IMR-90 (cell line): ENCODE measurements around the gene OPA3. TPM values are rescaled to one million over a fixed set of nuclear protein-coding genes. Genes with fewer than 3 reads are reported as not detected.

Source experiments
- ATAC-seq: fragments of 200-7000 bp; cut with Tn5 transposase; 2 replicates; pipeline ENCODE4 v1.9.1; 2020; ENCODE audit warnings: low read depth, mild to moderate bottlenecking, moderate library complexity
- BruUV-seq: library from RNA; stranded (reverse); fragments of 400-500 nt; replicated peaks from 2 replicates; lab custom pipeline; 2021; lab: Mats Ljungman, UMichigan
- CTCF ChIA-PET: fragments of 300-600 bp; formaldehyde crosslinking; extraction: SDS; loops from one replicate; lab custom pipeline; 2021; ENCODE audit warnings: antibody characterized with exemption; lab: Yijun Ruan, JAX
- POLR2A ChIA-PET: fragments of 300-600 bp; sonication (Branson Sonifier 250); formaldehyde crosslinking; loops from one replicate; lab custom pipeline; 2022; ENCODE audit warnings: antibody characterized with exemption; ENCODE audit not compliant: unreplicated experiment; lab: Charles Lee
- DNase-seq: peaks from one replicate; pipeline ENCODE4 v3.0.0; 2013
- H2AFZ ChIP-seq: replicated peaks from 2 replicates; pipeline ENCODE3; 2013; ENCODE audit warnings: low read length, mild to moderate bottlenecking; ENCODE audit not compliant: poor library complexity
- H2AK5ac ChIP-seq: 2 replicates; pipeline ENCODE4 v1.6.1; 2013; ENCODE audit warnings: low read depth, low read length, inconsistent platforms
- H2AK9ac ChIP-seq: replicated peaks from 2 replicates; pipeline ENCODE3; 2013; ENCODE audit warnings: mild to moderate bottlenecking, low read depth, low read length, moderate library complexity; ENCODE audit not compliant: poor library complexity
- H2BK120ac ChIP-seq: 2 replicates; pipeline ENCODE4 v1.6.1; 2013; ENCODE audit warnings: low read depth, low read length, inconsistent platforms
- H2BK15ac ChIP-seq: 3 replicates; pipeline ENCODE4 v1.6.1; 2013; ENCODE audit warnings: low read depth, low read length, inconsistent platforms
- H2BK20ac ChIP-seq: 2 replicates; pipeline ENCODE4 v1.6.1; 2013; ENCODE audit warnings: low read depth, mild to moderate bottlenecking, inconsistent platforms, low read length, moderate library complexity
- H2BK5ac ChIP-seq: 2 replicates; pipeline ENCODE4 v1.6.1; 2013; ENCODE audit warnings: mild to moderate bottlenecking, low read depth, low read length, inconsistent platforms; ENCODE audit not compliant: poor library complexity, severe bottlenecking
- H3K14ac ChIP-seq: replicated peaks from 2 replicates; pipeline ENCODE4 v1.6.1; 2013; ENCODE audit warnings: low read depth, low read length, inconsistent platforms
- H3K18ac ChIP-seq: 2 replicates; pipeline ENCODE4 v1.6.1; 2013; ENCODE audit warnings: low read depth, low read length, control low read depth
- H3K23ac ChIP-seq: 2 replicates; pipeline ENCODE4 v1.6.1; 2013; ENCODE audit warnings: low read depth, low read length, inconsistent platforms
- H3K27ac ChIP-seq: 2 replicates; pipeline ENCODE4 v1.5.1; 2013; ENCODE audit warnings: mild to moderate bottlenecking, control low read depth, low read length; ENCODE audit not compliant: insufficient read depth
- H3K27me3 ChIP-seq: 2 replicates; pipeline ENCODE4 v1.6.1; 2013; ENCODE audit warnings: low read length; ENCODE audit not compliant: control insufficient read depth, insufficient read depth
- H3K36me3 ChIP-seq: 2 replicates; pipeline ENCODE4 v1.6.1; 2013; ENCODE audit warnings: low read length, mixed read lengths; ENCODE audit not compliant: control insufficient read depth, insufficient read depth
- H3K4ac ChIP-seq: 2 replicates; pipeline ENCODE4 v1.6.1; 2013; ENCODE audit warnings: low read depth, low read length, inconsistent platforms
- H3K4me1 ChIP-seq: 2 replicates; pipeline ENCODE4 v1.6.1; 2013; ENCODE audit warnings: low read length, mixed read lengths; ENCODE audit not compliant: control insufficient read depth, insufficient read depth
- H3K4me2 ChIP-seq: 2 replicates; pipeline ENCODE4 v1.6.1; 2013; ENCODE audit warnings: low read depth, mild to moderate bottlenecking, control low read depth, low read length, moderate library complexity
- H3K4me3 ChIP-seq: 2 replicates; pipeline ENCODE4 v1.5.1; 2013; ENCODE audit warnings: low read depth, mild to moderate bottlenecking, control low read depth, low read length, moderate library complexity; ENCODE audit not compliant: insufficient read depth
- H3K56ac ChIP-seq: 2 replicates; pipeline ENCODE4 v1.6.1; 2013; ENCODE audit warnings: low read length, inconsistent platforms; ENCODE audit not compliant: insufficient read depth; ENCODE audit errors: extremely low read depth
- H3K79me1 ChIP-seq, 2 experiments: 2 replicates each; pipeline ENCODE4 v1.6.1; 2013; ENCODE audit warnings: low read length in 2 of 2, inconsistent platforms in 1 of 2, low read depth in 1 of 2
- H3K9ac ChIP-seq: 2 replicates; pipeline ENCODE4 v1.6.1; 2013; ENCODE audit warnings: low read depth, low read length, control low read depth
- H3K9me1 ChIP-seq: 2 replicates; pipeline ENCODE4 v1.6.1; 2013; ENCODE audit warnings: low read length, inconsistent platforms; ENCODE audit not compliant: insufficient read depth
- H3K9me3 ChIP-seq: 2 replicates; pipeline ENCODE4 v1.6.1; 2013; ENCODE audit warnings: low read length; ENCODE audit not compliant: control insufficient read depth, insufficient read depth
- H4K20me1 ChIP-seq: 2 replicates; pipeline ENCODE4 v1.6.1; 2013; ENCODE audit warnings: low read length, inconsistent platforms; ENCODE audit not compliant: insufficient read depth
- H4K5ac ChIP-seq: 2 replicates; pipeline ENCODE4 v1.6.1; 2013; ENCODE audit warnings: mild to moderate bottlenecking, low read depth, low read length, control low read depth
- H4K8ac ChIP-seq, 2 experiments: 2 replicates each; pipeline ENCODE4 v1.6.1; 2013; ENCODE audit warnings: low read depth in 2 of 2, low read length in 2 of 2, control low read depth in 1 of 2, inconsistent platforms in 1 of 2
- H4K91ac ChIP-seq: 2 replicates; pipeline ENCODE4 v1.6.1; 2013; ENCODE audit warnings: low read depth, low read length, inconsistent platforms; ENCODE audit not compliant: insufficient read depth
- BHLHE40 ChIP-seq: fragments of 150-350 bp; IDR thresholded peaks from 2 replicates; pipeline ENCODE4 v1.6.1; 2016; ENCODE audit warnings: mild to moderate bottlenecking, low read depth, low read length
- CEBPB ChIP-seq: IDR thresholded peaks from 2 replicates; pipeline ENCODE4 v1.6.1; 2012; ENCODE audit warnings: low read depth, low read length, improper control_type of control experiment
- FOS ChIP-seq: fragments of 150-350 bp; IDR thresholded peaks from 2 replicates; pipeline ENCODE4 v1.6.1; 2016; ENCODE audit warnings: low read depth, low read length
- MAZ ChIP-seq: IDR thresholded peaks from 2 replicates; pipeline ENCODE4 v1.6.1; 2012; ENCODE audit warnings: low read depth, mild to moderate bottlenecking, low read length, improper control_type of control experiment, moderate library complexity, borderline replicate concordance
- NFE2L2 ChIP-seq: fragments of 150-350 bp; IDR thresholded peaks from 2 replicates; pipeline ENCODE4 v1.6.1; 2016; ENCODE audit warnings: low read depth, mild to moderate bottlenecking, low read length
- RAD21 ChIP-seq: IDR thresholded peaks from 2 replicates; pipeline ENCODE4 v1.6.1; 2012; ENCODE audit warnings: low read length, improper control_type of control experiment
- RCOR1 ChIP-seq: IDR thresholded peaks from 2 replicates; pipeline ENCODE4 v1.6.1; 2012; ENCODE audit warnings: mild to moderate bottlenecking, low read length, improper control_type of control experiment; ENCODE audit not compliant: insufficient replicate concordance
- RFX5 ChIP-seq: IDR thresholded peaks from 2 replicates; pipeline ENCODE4 v1.8.0; 2012; ENCODE audit warnings: low read depth, mild to moderate bottlenecking, low read length, moderate library complexity
- WGBS, 2 experiments: methylation state at CpG; one replicate each; pipeline versions ENCODE4 v1.1.5 to v1.1.7; 2013; ENCODE audit warnings: missing lambda C conversion rate in 2 of 2; ENCODE audit not compliant: insufficient read length in 1 of 2; ENCODE audit errors: extremely low coverage in 2 of 2; 5-methylcytosine and 5-hydroxymethylcytosine counted together
- dilution Hi-C: fragments of 300-500 bp; cut with HindIII; formaldehyde crosslinking; loops from one replicate; pipeline ENCODE4 v1.14.3; 2018; ENCODE audit warnings: low sequenced_read_pairs; ENCODE audit not compliant: unreplicated experiment
- in situ Hi-C: fragments of 300-500 bp; cut with MboI; formaldehyde crosslinking; loops from 3 replicates; pipeline ENCODE4 v1.14.3; 2019; ENCODE audit warnings: low sequenced_read_pairs, inconsistent platforms, mixed read lengths
- intact Hi-C: fragments of 100-400 bp; cut with micrococcal nuclease; formaldehyde crosslinking; loops from 2 replicates; pipeline ENCODE4 v1.10.0; 2022
- polyA plus RNA-seq, 3 experiments: library from polyadenylated mRNA; depleted of rRNA; stranded (reverse); fragments of >200 nt; gene quantifications; 2 replicates each; pipeline ENCODE4 v1.2.3, GENCODE V29; 2012; ENCODE audit warnings: low replicate concordance in 1 of 3
- total RNA-seq: library from RNA; depleted of rRNA; stranded (reverse); fragments of >200 nt; gene quantifications from 2 replicates; pipeline ENCODE4 v1.2.3, GENCODE V29; 2012
- TF ChIP-seq, protein P1 (sequence below): fragments of 150-350 bp; IDR thresholded peaks from 2 replicates; pipeline ENCODE4 v1.6.1; 2017; ENCODE audit warnings: mild to moderate bottlenecking, antibody characterized with exemption, low read length, low read depth
- TF ChIP-seq, protein P2 (sequence below): conservative IDR thresholded peaks from 2 replicates; pipeline ENCODE4 v1.5.1; 2012; ENCODE audit warnings: mild to moderate bottlenecking, low read depth, low read length, improper control_type of control experiment

OPA3 gene
- total and polyA plus RNA-seq, 2 of the 4 experiments (the other 2 are of a cell fraction): 5.2 to 9.6 TPM

- intact Hi-C loops (loop anchor here (5.0 kb wide), 1 partner anchor 33 kb away; no protein-coding TSS in a partner anchor), dilution Hi-C loops (no loop called here), in situ Hi-C loops (loop anchor here (10.0 kb wide), 1 partner anchor 120 kb away; no protein-coding TSS in a partner anchor)
- H2AFZ ChIP-seq: no peak overlapping the region
- H3K23ac ChIP-seq: no peak overlapping the region
- H3K9me1 ChIP-seq: 0 out of 2 replicates have a peak, but pooled peaks cover 4% of the 10 kb centered on the region
- BruUV-seq: no TSS peak
- H3K56ac ChIP-seq: no peak overlapping the region
- POLR2A ChIA-PET: no interaction called here
- no peak overlapping the region for H2AK9ac ChIP-seq
- CTCF ChIA-PET: interaction anchor here (0.6 kb wide), 2 partner anchors 11 to 35 kb away, joined by 5 to 9 read pairs; no protein-coding TSS in a partner anchor
- peaks cover 19 to 64% of the 10 kb centered on the region in 2 experiments for H3K79me1 ChIP-seq
- H3K9ac ChIP-seq: no peak overlapping the region
- no peak overlapping the region for H2BK5ac ChIP-seq
- no peak overlapping the region for H4K5ac ChIP-seq
- H3K14ac ChIP-seq: no peak overlapping the region
- H4K91ac ChIP-seq: no peak overlapping the region
- TF ChIP-seq MAZ: no peak
- TF ChIP-seq FOS: no peak
- TF ChIP-seq, protein P1, sequence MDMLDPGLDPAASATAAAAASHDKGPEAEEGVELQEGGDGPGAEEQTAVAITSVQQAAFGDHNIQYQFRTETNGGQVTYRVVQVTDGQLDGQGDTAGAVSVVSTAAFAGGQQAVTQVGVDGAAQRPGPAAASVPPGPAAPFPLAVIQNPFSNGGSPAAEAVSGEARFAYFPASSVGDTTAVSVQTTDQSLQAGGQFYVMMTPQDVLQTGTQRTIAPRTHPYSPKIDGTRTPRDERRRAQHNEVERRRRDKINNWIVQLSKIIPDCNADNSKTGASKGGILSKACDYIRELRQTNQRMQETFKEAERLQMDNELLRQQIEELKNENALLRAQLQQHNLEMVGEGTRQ: no peak
- TF ChIP-seq, protein P2, sequence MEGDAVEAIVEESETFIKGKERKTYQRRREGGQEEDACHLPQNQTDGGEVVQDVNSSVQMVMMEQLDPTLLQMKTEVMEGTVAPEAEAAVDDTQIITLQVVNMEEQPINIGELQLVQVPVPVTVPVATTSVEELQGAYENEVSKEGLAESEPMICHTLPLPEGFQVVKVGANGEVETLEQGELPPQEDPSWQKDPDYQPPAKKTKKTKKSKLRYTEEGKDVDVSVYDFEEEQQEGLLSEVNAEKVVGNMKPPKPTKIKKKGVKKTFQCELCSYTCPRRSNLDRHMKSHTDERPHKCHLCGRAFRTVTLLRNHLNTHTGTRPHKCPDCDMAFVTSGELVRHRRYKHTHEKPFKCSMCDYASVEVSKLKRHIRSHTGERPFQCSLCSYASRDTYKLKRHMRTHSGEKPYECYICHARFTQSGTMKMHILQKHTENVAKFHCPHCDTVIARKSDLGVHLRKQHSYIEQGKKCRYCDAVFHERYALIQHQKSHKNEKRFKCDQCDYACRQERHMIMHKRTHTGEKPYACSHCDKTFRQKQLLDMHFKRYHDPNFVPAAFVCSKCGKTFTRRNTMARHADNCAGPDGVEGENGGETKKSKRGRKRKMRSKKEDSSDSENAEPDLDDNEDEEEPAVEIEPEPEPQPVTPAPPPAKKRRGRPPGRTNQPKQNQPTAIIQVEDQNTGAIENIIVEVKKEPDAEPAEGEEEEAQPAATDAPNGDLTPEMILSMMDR: no peak
- no peak for TF ChIP-seq NFE2L2
- no peak for TF ChIP-seq CEBPB
- TF ChIP-seq RFX5: no peak
- no peak for TF ChIP-seq RCOR1
- TF ChIP-seq RAD21: no peak
- TF ChIP-seq BHLHE40: no peak
- H4K20me1 ChIP-seq: peaks cover 66% of the 10 kb centered on the region
- H3K4me3 ChIP-seq: no peak overlapping the region
- 97% methylated on average over 6 of the region's 15 CpGs; no CpG with 5 or more reads in 1 of the 2 experiments for WGBS, 2 experiments
- no peak overlapping the region for H2AK5ac ChIP-seq
- H4K8ac ChIP-seq: no peak overlapping the region
- ATAC-seq (no peak), DNase-seq (no peak)
- H3K9me3 ChIP-seq: no peaks in the 10 kb centered on the region
- H3K18ac ChIP-seq: no peak overlapping the region
- no peak overlapping the region for H2BK120ac ChIP-seq
- H3K4me1 ChIP-seq: peaks cover 2% of the 10 kb centered on the region; the same call in 1 of the 2 replicates
- H2BK20ac ChIP-seq: no peak overlapping the region
- no peak overlapping the region for H3K4me2 ChIP-seq
- H3K4ac ChIP-seq: no peak overlapping the region
- H2BK15ac ChIP-seq: no peak overlapping the region
- H3K27ac ChIP-seq: no peak overlapping the region
- peaks cover 60% of the 10 kb centered on the region for H3K36me3 ChIP-seq
- no peaks in the 10 kb centered on the region for H3K27me3 ChIP-seq
Observed at GRCh38 chr19:45524575-45525129, 60.0 kb downstream of the OPA3 start.
